ENCODE results near the gene OR11H6. TPM values are rescaled to one million over a fixed set of nuclear protein-coding genes. Genes with fewer than 3 reads are reported as not detected.
"Not testable (repeated sequence)": the region's sequence is repeated elsewhere in the genome, so short reads cannot be mapped to it uniquely, and the experiment has no call there.

Gene OR11H6
- total RNA-seq, 2 experiments from 2014 or later: not detected

DNA sequence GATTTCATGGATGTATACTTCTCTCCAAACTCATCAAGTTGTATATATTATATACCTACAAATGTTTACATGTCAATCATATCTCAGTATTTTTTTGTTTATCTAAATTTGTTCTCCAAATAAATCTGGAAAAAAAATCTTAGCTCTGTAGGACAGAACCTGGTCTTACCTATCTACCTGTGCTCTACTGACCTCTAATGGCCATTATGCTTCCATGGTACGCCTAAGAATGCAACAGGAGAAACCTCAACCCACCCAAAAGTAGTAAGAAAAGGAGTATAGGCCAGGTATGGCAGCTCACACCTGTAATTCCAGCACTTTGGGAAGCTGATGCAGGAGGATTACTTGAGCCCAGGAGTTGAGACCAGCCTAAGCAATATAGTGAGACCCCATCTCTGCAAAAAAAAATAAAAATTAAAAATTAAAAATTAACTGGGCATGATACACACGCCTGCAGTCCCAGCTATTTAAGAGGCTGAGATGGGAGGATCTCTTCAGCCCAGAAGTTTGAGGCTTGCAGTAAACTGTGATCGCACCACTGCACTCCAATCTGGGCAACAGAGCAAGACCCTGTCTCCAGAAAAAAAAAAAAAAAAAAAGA is 24.2 kb downstream of the OR11H6 start:
- no peak for TF ChIP-seq EZH2phosphoT487 (IDR thresholded peaks at IDR 0.05; ENCODE audit: borderline replicate concordance, low read depth, low read length)
- TF ChIP-seq, protein P1, sequence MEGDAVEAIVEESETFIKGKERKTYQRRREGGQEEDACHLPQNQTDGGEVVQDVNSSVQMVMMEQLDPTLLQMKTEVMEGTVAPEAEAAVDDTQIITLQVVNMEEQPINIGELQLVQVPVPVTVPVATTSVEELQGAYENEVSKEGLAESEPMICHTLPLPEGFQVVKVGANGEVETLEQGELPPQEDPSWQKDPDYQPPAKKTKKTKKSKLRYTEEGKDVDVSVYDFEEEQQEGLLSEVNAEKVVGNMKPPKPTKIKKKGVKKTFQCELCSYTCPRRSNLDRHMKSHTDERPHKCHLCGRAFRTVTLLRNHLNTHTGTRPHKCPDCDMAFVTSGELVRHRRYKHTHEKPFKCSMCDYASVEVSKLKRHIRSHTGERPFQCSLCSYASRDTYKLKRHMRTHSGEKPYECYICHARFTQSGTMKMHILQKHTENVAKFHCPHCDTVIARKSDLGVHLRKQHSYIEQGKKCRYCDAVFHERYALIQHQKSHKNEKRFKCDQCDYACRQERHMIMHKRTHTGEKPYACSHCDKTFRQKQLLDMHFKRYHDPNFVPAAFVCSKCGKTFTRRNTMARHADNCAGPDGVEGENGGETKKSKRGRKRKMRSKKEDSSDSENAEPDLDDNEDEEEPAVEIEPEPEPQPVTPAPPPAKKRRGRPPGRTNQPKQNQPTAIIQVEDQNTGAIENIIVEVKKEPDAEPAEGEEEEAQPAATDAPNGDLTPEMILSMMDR (conservative IDR thresholded peaks at IDR 0.05; ENCODE audit: low read length): peak; percentile 76
- no peak overlapping the region for H2AFZ ChIP-seq (ENCODE audit: low read length)
- BruUV-seq (replicated peaks): no TSS peak
- ChIA-PET POLR2A (interaction anchor here (0.6 kb wide), 1 partner anchor 511 kb away, joined by 3 read pairs; no protein-coding TSS in a partner anchor), CTCF (ENCODE audit: unreplicated experiment) (no interaction called here)
- H3K4me1 ChIP-seq (ENCODE audit: insufficient read depth, low read length, poor library complexity, severe bottlenecking): no peaks in the 10 kb centered on the region
- H3K4me2 ChIP-seq (ENCODE audit: low read length): no peak overlapping the region
- H3K27ac ChIP-seq (ENCODE audit: low read depth, low read length, poor library complexity, severe bottlenecking): no peak overlapping the region
- intact Hi-C loops (cut with micrococcal nuclease; ENCODE audit: unreplicated experiment): no loop called here
- H3K36me3 ChIP-seq (ENCODE audit: insufficient read depth, low read length): no peaks in the 10 kb centered on the region
- no peaks in the 10 kb centered on the region for H3K79me2 ChIP-seq (ENCODE audit: insufficient read depth, low read depth, low read length)
- H3K4me3 ChIP-seq (ENCODE audit: low read depth, low read length, poor library complexity, severe bottlenecking): no peak overlapping the region
- no peaks in the 10 kb centered on the region for H3K9me3 ChIP-seq (ENCODE audit: low read length)
- no peaks in the 10 kb centered on the region for H4K20me1 ChIP-seq (ENCODE audit: insufficient read depth, low read length)
- peak; percentile 31 for DNase-seq (ENCODE audit: low spot score)
- no peaks in the 10 kb centered on the region for H3K9me2 ChIP-seq (ENCODE audit: insufficient read depth, low read length)

DNA sequence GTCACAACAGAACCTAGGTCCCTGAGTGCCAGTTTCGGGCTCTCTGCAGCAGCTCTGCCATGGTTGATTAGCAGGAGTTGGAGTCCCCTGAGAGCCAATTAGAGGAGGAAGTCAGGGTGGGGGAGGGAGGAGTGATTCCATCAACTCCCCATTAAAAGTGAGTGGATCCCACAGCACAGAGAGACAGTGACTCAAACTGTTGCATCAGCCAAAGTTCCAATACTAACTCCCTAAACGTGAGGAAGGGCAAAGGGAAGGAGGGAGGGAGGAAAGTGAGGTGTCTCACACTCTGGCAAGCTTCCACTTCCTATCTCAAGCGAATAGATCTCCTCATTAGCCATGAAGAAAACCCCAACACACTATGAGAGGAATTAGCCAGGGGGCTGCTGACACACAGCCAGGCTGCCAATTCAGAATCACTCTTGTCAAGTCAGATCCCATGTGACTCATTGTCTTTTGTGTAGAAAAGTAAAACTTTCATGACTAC is 39.2 kb downstream of the OR11H6 start:
- no peaks in the 10 kb centered on the region for H3K4me1 ChIP-seq (ENCODE audit: insufficient read depth, low read length, poor library complexity, severe bottlenecking)
- no peak overlapping the region for H3K27ac ChIP-seq (ENCODE audit: low read depth, low read length, poor library complexity, severe bottlenecking)
- CTCF ChIA-PET (ENCODE audit: unreplicated experiment): no interaction called here
- H3K36me3 ChIP-seq (ENCODE audit: insufficient read depth, low read length): no peaks in the 10 kb centered on the region
- no TSS peak for BruUV-seq (replicated peaks)
- H3K9me2 ChIP-seq (ENCODE audit: insufficient read depth, low read length): no peaks in the 10 kb centered on the region
- no peaks in the 10 kb centered on the region for H3K9me3 ChIP-seq (ENCODE audit: low read length)
- no peak overlapping the region for H3K4me2 ChIP-seq (ENCODE audit: low read length)
- H2AFZ ChIP-seq (ENCODE audit: low read length): no peak overlapping the region
- POLR2A ChIA-PET: no interaction called here
- no peak for DNase-seq (ENCODE audit: low spot score)
- no peak for TF ChIP-seq EZH2phosphoT487 (IDR thresholded peaks at IDR 0.05; ENCODE audit: borderline replicate concordance, low read depth, low read length)
- TF ChIP-seq, protein P1 (conservative IDR thresholded peaks at IDR 0.05; ENCODE audit: low read length): no peak
- H3K4me3 ChIP-seq (ENCODE audit: low read depth, low read length, poor library complexity, severe bottlenecking): no peak overlapping the region
- no peaks in the 10 kb centered on the region for H4K20me1 ChIP-seq (ENCODE audit: insufficient read depth, low read length)
- intact Hi-C loops (cut with micrococcal nuclease; ENCODE audit: unreplicated experiment): no loop called here
- H3K79me2 ChIP-seq (ENCODE audit: insufficient read depth, low read depth, low read length): no peaks in the 10 kb centered on the region

DNA sequence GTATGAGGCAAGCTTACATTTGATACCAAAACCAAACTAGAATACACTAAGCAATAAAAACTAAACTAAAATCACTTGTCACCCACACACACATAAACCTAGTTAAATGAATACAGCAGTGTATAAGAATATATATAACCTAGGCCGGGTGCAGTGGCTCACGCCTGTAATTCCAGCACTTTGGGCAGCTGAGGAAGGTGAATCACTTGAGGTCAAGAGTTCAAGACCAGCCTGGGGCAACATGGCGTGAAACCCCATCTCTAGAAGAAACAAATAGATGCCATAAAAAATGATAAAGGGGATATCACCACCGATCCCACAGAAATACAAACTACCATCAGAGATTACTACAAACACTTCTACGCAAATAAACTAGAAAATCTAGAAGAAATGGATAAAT is 40.9 kb downstream of the OR11H6 start:
- H3K4me2 ChIP-seq (ENCODE audit: low read length); intact Hi-C loops (cut with micrococcal nuclease; ENCODE audit: unreplicated experiment); H3K9me2 ChIP-seq (ENCODE audit: insufficient read depth, low read length); POLR2A ChIA-PET; H4K20me1 ChIP-seq (ENCODE audit: insufficient read depth, low read length); H2AFZ ChIP-seq (ENCODE audit: low read length); H3K27ac ChIP-seq (ENCODE audit: low read depth, low read length, poor library complexity, severe bottlenecking); H3K36me3 ChIP-seq (ENCODE audit: insufficient read depth, low read length); H3K4me3 ChIP-seq (ENCODE audit: low read depth, low read length, poor library complexity, severe bottlenecking); H3K9me3 ChIP-seq (ENCODE audit: low read length); H3K4me1 ChIP-seq (ENCODE audit: insufficient read depth, low read length, poor library complexity, severe bottlenecking); DNase-seq (ENCODE audit: low spot score); BruUV-seq (replicated peaks); CTCF ChIA-PET (ENCODE audit: unreplicated experiment); H3K79me2 ChIP-seq (ENCODE audit: insufficient read depth, low read depth, low read length): not testable (repeated sequence)
